Left ventricle myocardium inferior (tissue), 1 donor: ENCODE measurements around the gene CDC20B. TPM values are rescaled to one million over a fixed set of nuclear protein-coding genes. Genes with fewer than 3 reads are reported as not detected.

Source experiments
- DNase-seq: peaks from one replicate; pipeline ENCODE4 v3.0.0-alpha.2; 2020
- H3K27ac ChIP-seq: fragments of 200-600 bp; replicated peaks from 2 replicates; pipeline ENCODE4 v1.8.0; 2021
- H3K27me3 ChIP-seq: fragments of 200-600 bp; 2 replicates; pipeline ENCODE4 v1.8.0; 2021; ENCODE audit warnings: low read depth
- H3K36me3 ChIP-seq: fragments of 200-600 bp; 2 replicates; pipeline ENCODE4 v1.8.0; 2021
- H3K4me1 ChIP-seq: fragments of 200-600 bp; 2 replicates; pipeline ENCODE4 v1.8.0; 2021
- H3K4me3 ChIP-seq: fragments of 200-600 bp; 2 replicates; pipeline ENCODE4 v1.8.0; 2021; ENCODE audit warnings: mild to moderate bottlenecking, moderate library complexity
- H3K9me3 ChIP-seq: fragments of 200-600 bp; replicated peaks from 2 replicates; pipeline ENCODE4 v1.8.0; 2021
- CTCF ChIP-seq: fragments of 200-600 bp; IDR thresholded peaks from 2 replicates; pipeline ENCODE4 v1.8.0; 2021; ENCODE audit warnings: antibody characterized with exemption, mild to moderate bottlenecking, borderline replicate concordance
- intact Hi-C: fragments of 100-400 bp; cut with micrococcal nuclease; formaldehyde crosslinking; loops from one replicate; pipeline ENCODE4 v1.11.0; 2022
- total RNA-seq: library from RNA; stranded (reverse); fragmentation: NEBNext Ultra II Directional; extraction: Animal tissue kit (Norgen Biotek cat#: 25700); gene quantifications from one replicate; pipeline ENCODE4 v1.2.1, GENCODE V29; 2021
- donor health status: DM: no; HTN: yes; CAD: no; lungs with severe emphysema.

The CDC20B gene
- total RNA-seq, 1 donor from 2014 or later, result not detected

- no peak for DNase-seq
- no peak overlapping the region for H3K4me3 ChIP-seq
- TF ChIP-seq CTCF, result no peak
- H3K36me3 ChIP-seq, result no peaks in the 10 kb centered on the region
- intact Hi-C loops, result no loop called here
- no peak overlapping the region for H3K27ac ChIP-seq
- H3K27me3 ChIP-seq, result peaks cover 90% of the 10 kb centered on the region
- peaks cover 26% of the 10 kb centered on the region for H3K4me1 ChIP-seq
- H3K9me3 ChIP-seq, result no peaks in the 10 kb centered on the region
Observed at GRCh38 chr5:55218967-55219366, 46.0 kb upstream of the CDC20B start.

GRCh38 chr5:55211184-55211874 lies 38.4 kb upstream of the CDC20B start:
- DNase-seq, result no peak
- no peak for TF ChIP-seq CTCF
- no peaks in the 10 kb centered on the region for H3K36me3 ChIP-seq
- H3K4me1 ChIP-seq, result no peaks in the 10 kb centered on the region
- H3K27ac ChIP-seq, result no peak overlapping the region
- intact Hi-C loops, result no loop called here
- H3K9me3 ChIP-seq, result no peaks in the 10 kb centered on the region
- no peak overlapping the region for H3K4me3 ChIP-seq
- peaks cover 53% of the 10 kb centered on the region for H3K27me3 ChIP-seq

- H3K9me3 ChIP-seq, result no peaks in the 10 kb centered on the region
- H3K36me3 ChIP-seq, result no peaks in the 10 kb centered on the region
- peaks cover 79% of the 10 kb centered on the region for H3K27me3 ChIP-seq
- no peak overlapping the region for H3K4me3 ChIP-seq
- no peaks in the 10 kb centered on the region for H3K4me1 ChIP-seq
- intact Hi-C loops, result no loop called here
- no peak for TF ChIP-seq CTCF
- DNase-seq, result no peak
- no peak overlapping the region for H3K27ac ChIP-seq
Observed at GRCh38 chr5:55205001-55205400, 32.0 kb upstream of the CDC20B start.

- H3K9me3 ChIP-seq, result no peaks in the 10 kb centered on the region
- H3K4me3 ChIP-seq, result no peak overlapping the region
- peaks cover 100% of the 10 kb centered on the region for H3K27me3 ChIP-seq
- H3K4me1 ChIP-seq, result no peaks in the 10 kb centered on the region
- H3K27ac ChIP-seq, result no peak overlapping the region
- DNase-seq, result no peak
- intact Hi-C loops, result no loop called here
- H3K36me3 ChIP-seq, result no peaks in the 10 kb centered on the region
- TF ChIP-seq CTCF, result no peak
Observed at GRCh38 chr5:55191165-55191564, 18.2 kb upstream of the CDC20B start.

- no peak for DNase-seq
- intact Hi-C loops, result no loop called here
- no peaks in the 10 kb centered on the region for H3K9me3 ChIP-seq
- no peak for TF ChIP-seq CTCF
- H3K4me1 ChIP-seq, result no peaks in the 10 kb centered on the region
- H3K27me3 ChIP-seq, result peaks cover 100% of the 10 kb centered on the region
- no peak overlapping the region for H3K4me3 ChIP-seq
- no peaks in the 10 kb centered on the region for H3K36me3 ChIP-seq
- no peak overlapping the region for H3K27ac ChIP-seq
Observed at GRCh38 chr5:55188656-55189540, 15.9 kb upstream of the CDC20B start.
